NOMO-1 (cell line): ENCODE data around the gene AQP4.

Experiments used
- DNase-seq, 2 experiments: peaks; one replicate each; lab custom pipeline; 2025; ENCODE audit not compliant: unreplicated experiment in 2 of 2; lab: John Stamatoyannopoulos, UW

AQP4 gene

GRCh38 chr18:26843760-26844159 lies 21.7 kb downstream of the AQP4 start:
- no peak for DNase-seq

- DNase-seq, result no peak
These were observed 24.5 kb downstream of the AQP4 start for GRCh38 chr18:26840965-26841364.

- no peak for DNase-seq
These were observed 25.9 kb downstream of the AQP4 start for GRCh38 chr18:26839609-26840008.

DNA sequence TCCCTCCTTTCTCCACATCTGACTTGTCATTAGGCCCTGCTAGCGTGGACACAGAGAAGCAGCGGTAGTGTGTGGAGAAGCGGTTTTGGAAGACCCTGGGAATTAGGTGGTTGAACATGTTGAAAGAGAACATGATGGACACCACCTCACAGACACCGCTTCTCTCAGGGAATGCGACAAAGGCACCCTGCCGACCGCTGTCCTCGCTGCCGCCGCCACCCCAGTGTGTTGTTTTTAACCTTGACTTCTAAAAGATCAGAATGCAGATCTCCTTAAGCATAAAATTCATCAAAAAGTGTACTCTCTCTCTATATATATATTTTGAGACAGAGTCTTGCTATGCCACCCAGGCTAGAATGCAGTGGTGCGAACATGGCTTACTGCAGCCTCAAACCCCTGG lies 33.2 kb downstream of the AQP4 start:
- DNase-seq, result no peak

DNA sequence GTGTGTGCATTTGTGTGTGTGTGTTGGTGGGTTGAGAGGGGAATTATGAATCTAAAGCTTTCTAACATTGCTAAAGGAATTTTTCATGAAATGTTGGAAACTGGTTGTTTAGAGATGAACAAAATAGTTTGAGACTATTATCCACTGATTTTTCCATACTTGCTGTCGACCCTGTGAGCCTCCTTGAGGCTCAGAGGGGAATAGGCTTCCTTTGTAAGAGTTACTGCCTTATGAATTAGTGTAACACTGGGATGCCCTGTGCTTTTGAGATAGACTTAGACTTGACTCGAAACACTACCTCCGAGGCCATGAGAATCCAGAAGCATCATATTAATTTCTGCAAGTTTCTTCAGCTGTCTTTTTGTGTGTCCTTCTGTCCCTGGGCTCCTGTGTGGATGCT lies 37.9 kb downstream of the AQP4 start:
- no peak for DNase-seq

DNA sequence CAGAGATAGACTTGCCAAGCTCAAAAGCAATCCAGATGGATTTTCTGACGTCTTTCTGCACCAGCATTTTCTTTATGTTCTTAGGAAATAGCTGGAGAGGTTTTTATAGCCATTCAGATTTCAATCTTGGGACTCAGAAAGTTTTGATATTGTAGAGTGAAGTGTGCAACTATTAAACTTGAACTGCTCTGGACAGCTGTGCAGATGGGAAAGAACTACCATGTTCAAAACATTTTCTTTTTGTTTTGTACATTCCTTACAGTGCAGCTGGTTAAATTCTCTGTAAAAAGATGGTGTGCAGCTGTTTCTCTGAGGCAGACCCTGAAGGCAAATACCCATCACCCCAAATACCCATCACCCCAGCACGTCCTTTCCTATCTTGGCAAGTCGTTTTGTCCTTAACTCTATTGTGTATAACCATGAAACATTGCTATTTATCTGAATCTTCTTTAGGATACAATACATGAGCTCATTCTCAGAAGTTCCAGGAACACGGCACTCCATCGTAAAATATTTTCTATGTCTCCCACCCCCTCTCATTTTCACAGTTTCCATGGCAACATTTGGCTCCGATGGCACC lies 38.8 kb downstream of the AQP4 start:
- no peak for DNase-seq

DNA sequence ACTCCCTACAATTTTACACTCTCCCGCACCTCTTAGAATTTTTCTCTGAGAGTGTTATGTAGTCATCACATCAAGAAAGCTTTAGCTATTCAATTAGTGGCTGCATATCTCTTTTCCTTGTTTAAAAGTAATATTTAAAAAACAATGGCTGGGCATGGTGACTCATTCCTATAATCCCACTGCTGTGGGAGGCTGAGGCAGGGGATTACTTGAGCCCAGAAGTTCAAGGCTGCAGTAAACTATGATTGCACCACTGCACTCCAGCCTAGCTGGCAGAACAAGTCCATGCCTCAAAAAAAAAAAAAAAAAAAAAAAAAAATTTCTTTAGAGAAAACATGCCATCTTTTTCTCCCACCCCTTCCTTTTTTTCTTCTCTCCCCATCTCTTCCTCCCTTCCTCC lies 44.3 kb downstream of the AQP4 start:
- no peak for DNase-seq

GRCh38 chr18:26819046-26819445 lies 46.5 kb downstream of the AQP4 start:
- no peak for DNase-seq

DNA sequence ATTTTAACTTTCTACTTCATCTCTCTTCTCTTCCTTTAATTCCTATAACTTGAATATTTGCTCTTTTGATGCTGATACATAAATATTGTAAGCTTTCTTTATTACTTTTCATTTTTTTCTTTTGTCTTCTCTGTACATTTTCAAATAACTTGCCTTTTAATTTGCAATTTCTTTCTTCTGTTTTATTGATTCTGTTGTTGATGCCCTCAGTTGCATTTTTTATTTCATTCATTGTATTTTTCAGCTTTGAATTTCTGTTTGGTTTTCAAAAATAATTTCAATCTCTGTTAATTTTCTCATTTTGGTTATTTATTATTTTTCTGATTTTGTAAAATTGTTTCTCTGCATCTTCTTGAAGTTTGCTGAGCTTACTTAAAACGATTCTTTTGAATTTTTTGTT lies 47.0 kb downstream of the AQP4 start:
- no peak for DNase-seq

DNA sequence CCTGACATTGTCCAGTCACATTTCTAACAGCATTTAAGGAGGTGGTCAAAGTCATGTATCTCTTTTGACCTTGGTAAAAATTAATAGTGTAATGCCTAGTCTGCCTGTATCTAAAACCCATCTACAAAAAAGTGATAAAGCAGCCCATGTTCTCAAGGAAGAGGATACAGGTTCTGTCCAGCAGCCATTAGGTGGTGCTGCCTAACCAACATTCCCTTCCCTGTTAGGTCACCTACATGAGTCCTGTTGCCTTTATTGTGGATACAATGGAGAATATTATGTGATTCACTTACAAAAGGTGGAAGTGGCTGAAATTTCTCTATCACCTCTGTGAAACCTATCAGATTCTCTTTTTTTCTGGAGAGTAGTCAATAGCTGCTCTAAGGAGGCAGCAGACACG lies 52.5 kb downstream of the AQP4 start:
- DNase-seq, result peak in 1 of 2 experiments; percentile 50

DNA sequence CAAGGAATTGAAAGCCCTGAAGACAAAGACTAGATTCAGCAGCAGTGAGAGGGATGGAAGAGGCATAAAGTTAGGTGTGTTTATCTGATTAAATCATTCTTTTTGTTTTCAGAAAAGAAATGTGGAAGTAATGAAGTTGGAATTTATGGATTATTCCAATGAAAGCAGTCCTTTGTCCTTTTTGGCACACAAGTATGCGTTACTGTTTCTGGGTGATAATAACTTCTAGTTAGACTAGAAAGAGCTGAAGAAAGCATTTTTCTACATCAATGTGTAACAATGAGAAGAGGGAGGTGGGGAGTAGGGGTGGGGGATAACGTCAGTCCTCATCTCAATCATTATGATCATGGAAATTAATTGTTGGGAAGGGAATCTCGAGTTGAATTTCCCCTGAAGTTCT lies 53.0 kb downstream of the AQP4 start:
- DNase-seq, result no peak

- peak; percentile 30 to 62 for DNase-seq
These were observed 56.2 kb downstream of the AQP4 start for GRCh38 chr18:26809346-26809745.

GRCh38 chr18:26806224-26806623 lies 59.3 kb downstream of the AQP4 start:
- DNase-seq, result no peak

- no peak for DNase-seq
These were observed 61.0 kb downstream of the AQP4 start for GRCh38 chr18:26804519-26804918.

- DNase-seq, result no peak
These were observed 61.9 kb downstream of the AQP4 start for GRCh38 chr18:26803643-26804042.

- DNase-seq, result peak; percentile 14 to 57
These were observed 62.9 kb downstream of the AQP4 start for GRCh38 chr18:26802330-26803200.
